ENCODE data around the gene SPINK2.
A peak's percentile ranks its signal among the peaks of the same experiment; 100 is the strongest.

SPINK2 gene

DNA sequence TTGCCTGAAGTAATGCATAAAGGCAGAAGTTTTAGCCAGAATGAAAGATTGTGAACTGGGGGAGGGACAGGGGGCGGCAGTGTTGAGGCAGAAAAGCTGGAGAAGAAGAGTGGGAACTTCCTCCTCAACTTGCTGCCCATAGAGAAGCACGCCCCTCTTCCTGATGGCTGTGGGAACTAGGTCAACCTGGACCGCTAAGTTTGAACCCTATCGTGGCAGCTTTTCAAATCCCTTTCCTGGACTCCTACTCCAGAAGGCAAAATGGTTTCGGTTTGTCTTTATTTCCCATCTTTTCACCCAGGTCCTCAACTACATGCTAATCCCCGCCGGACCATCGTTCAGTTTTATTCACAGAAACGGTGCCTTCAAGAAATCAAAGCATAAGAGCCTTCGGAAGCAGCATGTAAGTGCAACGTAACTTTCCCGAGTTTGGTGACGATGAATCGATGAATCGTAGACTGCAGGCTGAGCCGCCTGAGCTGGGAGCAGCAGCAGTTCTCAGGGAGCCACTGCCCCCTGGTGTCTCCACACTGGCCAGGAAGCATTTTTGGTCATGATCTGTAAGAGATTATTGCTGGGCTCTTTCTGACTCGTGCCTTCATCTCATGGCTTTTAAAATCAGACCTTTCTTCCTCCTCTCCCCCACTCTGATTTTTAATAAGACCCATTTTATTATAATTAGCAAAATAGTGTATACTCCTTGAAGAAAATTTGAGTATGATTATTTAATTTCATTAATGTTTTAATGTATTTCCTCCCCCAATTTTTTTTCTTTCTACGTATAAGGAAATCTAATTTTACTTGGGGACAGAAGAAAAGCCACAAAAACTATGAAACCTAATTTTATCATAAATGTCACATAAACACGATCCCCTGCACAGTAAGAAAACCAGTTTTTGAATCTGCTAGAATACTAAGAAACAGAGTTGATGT is 21.4 kb downstream of the SPINK2 start:
- DNase-seq (ENCODE audit: low spot score): peak; percentile 63

DNA sequence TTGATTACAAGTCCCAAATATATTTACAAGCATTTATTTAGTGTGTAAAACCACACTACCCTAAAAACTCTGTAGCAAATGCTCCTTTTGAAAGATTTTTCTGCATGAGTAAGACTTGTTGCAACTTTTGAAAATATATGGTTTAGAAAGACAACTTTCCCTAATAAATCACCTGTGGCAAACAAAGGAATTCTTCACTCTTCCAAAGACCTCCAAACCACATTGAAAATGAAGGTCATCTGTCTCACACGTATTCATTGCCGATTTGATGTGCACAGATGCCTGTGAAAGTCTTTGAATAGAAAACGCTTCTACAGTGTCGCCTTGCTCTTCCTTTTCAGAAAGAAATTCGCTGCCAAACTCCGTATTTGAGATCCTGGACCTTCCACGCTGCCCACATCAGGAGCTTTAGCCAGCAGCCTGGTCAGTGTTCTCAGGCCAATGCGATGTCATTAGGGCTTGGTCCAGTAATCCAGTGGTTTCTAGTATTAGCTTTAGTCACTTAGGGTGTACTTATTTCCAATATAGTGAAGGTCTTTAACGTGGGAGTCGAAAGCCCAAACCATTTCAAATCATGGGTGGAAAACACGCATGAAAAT is 22.2 kb downstream of the SPINK2 start:
- no peak for DNase-seq (ENCODE audit: low spot score)

DNA sequence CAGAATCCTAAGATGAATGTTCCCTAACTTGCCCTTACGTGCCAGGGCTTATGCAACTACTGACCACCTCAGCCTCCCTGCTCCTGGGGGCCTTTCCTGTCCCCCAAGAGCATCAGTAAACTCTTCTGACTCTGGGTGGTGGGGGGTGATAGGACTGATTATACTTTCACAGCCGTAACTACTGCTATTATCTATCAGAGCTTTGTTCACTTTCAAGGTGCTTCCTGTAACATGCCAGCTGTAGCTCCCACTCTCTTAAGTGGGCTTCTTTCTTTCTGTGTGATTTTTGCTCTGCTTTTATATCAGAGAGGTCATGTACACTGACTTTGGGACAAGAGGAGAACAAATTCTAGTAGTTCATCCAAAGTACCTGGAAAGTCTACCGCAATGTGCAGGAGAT is 25.3 kb downstream of the SPINK2 start:
- no peak for DNase-seq (ENCODE audit: low spot score)

DNA sequence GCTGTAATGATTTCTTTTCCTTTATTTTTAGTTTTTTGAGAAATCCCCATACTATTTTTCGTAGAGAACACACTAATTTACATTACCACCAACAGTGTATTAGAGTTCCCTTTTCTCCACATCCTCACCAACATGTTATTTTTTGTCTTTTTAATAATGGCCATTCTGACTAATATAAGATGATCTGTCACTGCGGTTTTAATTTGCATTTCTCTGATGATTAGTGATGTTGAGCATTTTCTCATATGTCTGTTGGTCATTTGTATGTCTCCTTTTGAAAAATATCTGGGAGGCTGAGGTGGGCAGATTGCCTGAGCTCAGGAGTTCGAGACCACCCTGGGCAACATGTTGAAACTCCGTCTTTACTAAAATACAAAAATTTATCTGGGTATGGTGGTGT is 30.2 kb downstream of the SPINK2 start:
- no peak for DNase-seq (ENCODE audit: low spot score)

DNA sequence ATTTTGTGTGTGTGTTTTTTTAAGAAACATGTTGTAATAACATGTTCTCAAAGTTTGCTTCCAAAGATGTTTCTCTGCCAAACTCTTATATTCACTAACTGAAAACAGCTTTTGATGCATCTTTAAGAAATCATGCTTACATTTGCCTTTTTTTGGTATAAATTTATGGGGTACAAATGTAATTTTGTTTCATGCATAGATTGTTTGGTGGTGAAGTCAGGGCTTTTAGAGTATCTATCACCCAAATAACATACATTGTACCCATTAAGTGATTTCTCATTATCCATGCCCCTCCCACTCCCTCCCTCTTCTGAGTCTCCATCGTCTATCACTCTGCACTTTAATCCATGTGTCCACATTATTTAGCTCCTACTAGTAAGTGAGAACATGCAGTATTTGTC is 30.8 kb downstream of the SPINK2 start:
- no peak for DNase-seq (ENCODE audit: low spot score)

DNA sequence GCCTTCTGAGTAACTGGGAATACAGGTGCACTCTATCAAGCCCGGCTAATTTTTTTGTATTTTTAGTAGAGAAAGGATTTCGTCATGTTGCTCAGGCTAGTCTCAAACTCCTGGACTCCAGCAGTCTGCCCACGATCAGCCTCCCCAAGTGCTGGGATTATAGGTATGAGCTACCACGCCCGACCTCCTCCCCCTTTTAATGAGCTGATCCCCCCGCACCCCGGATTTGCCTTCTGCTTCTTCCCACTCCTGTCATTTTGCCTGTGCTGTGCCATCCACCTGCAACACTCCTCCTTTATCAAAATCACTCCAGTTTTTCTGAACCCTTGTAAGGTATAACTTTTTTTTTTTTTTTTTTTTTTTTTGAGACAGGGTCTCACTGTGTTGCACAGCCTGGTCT is 33.4 kb downstream of the SPINK2 start:
- no peak for DNase-seq (ENCODE audit: low spot score)

DNA sequence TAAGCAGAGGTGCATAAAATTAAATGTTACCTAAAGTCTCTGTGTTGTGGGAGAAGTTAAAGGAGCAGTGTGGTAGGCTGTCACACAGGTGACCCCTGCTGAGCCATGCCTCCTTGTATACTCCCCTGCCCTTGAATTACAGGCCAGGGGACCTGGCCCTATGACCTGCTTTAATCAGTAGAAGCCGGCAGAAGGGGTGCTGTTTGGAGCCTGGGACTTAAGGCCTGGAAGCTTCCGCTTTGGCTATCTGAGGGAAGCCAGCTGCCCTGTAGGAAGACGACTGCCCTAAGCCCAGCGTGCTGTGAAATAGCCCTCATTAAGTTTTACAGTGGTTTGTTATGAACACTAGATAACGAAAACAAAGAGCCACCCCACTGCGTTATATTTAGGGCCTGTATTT is 34.1 kb downstream of the SPINK2 start:
- DNase-seq (ENCODE audit: low spot score): no peak

DNA sequence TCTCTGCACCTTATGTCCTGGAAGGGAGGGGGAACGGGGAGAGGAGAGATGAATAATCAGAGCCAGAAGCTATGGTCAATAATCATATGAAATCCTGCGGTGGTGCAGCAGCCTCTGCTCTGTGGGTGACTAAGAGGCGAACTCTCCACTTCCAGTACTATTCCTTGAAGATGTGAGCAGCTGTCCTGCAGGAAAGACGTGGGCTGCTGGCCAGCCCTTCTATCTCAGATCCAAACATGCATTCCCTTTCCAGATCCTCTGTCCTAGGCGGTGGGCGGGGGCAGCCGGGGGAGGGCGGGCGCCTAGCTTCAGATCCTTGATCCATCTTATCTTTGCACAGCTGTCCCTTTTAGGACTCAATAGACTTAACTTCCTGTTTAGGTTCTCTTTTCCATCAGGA is 34.5 kb downstream of the SPINK2 start:
- DNase-seq (ENCODE audit: low spot score): peak; percentile 23

DNA sequence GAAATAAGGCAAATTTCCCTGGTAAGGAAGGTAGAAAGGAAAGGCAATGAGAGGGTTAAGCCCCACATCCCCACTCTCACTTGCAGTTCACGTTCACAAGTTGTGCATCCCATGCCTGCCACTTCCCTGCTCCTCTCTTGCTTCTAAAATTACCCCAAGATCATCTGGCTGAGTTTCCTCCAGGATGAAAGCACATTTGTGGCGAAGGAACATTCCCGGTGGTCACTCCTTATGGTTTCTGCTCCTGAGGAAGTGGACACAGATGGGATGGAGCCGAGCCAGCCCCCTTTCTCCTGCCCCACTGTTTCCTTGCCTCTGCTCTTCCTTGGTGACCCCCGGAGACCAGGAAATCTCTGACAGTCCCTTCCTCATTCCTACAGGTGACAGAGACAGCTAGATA is 37.5 kb downstream of the SPINK2 start:
- DNase-seq (ENCODE audit: low spot score): no peak

DNA sequence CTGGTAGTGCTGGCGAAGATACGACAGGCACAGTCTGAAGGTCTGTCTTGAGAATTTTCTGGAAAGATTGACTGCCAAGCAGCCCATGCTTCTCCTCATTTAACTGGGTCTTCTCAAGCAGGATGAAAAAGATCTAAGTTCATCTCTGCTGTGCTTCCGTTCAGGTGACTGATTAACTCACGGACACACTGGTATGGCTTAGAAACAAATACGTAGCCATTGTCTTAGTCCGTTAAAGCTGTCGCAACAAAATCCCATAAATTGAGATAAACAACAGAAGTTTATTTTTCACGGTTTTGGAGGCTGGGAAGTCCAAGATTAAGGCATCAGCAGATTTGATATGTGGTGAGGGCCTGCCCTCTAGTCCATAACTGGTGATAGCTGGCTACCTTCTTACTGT is 39.5 kb downstream of the SPINK2 start:
- DNase-seq (ENCODE audit: low spot score): no peak

DNA sequence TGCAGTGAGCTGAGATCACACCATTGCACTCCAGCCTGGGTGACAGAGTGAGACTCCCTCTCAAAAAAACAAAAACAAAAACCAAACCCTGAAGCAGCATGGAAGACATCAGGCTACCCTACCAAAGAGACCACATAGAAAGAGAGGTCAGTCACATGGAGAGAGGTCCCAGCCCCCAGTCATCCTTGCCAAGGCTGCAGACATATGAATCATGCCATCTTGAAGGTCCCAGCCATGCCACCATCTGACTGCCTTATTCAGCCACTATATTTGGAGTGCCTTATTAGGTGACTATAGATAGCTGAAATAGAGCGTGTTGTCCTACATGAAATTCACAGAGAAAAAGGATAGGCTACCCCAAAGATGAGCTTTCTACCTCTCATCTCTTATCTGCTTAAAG is 48.2 kb downstream of the SPINK2 start:
- DNase-seq (ENCODE audit: low spot score): no peak

DNA sequence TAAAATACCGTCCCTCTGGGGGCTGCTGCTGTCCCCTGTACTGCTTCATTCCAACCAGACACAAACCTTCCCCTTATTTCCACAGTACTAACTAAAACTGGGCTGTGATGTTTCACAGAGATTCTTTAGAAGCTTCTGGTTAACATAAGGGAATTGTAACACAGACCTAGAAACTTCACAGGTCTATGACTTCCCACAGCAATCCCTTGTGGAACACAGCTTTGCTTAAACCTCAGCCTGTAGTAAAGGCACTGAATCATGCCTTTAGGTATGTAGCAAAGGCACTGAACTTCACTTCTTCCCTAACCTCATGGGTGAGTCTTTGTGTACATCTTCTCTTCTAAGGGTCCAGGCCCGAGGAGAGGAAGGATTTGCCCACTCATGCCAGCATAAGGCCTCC is 49.4 kb downstream of the SPINK2 start:
- no peak for DNase-seq (ENCODE audit: low spot score)

DNA sequence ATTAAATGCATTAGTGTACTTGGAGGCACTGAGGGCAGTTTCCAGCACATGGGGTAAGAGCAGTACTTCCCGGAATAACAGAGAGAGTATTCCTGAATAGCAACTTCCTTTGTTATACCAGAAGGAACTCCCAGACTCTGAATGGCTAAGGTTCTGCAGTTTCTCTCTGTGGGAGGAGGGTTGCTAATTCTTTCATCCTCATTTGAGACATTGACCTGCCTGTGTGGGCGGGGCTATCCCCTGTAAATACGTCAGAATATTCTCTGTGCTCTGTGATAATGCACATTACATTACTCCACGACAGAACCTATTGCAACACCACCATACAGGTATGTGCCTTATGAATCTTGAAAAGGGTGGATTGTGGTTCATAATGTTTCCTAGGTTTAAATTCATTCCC is 52.7 kb downstream of the SPINK2 start:
- DNase-seq (ENCODE audit: low spot score): no peak

DNA sequence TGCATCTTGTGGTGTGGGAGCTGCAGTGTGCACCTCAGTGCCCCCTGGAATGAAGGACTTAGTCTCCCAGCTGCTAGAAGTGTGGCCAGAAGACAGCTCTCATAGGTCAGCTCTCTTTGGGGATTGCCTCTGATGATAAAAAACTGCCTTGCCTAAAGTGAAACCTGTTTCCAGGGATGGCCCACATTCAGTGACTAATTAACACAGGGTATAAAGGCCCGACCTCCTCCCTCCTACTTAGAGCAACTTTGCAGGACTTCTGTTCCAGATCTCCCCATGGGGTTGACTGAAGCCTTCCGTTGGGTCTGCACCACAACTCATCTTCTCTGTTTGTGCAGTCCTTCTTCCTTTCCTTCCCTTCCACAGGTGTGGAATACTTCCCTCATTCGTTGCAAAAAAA is 53.2 kb downstream of the SPINK2 start:
- no peak for DNase-seq (ENCODE audit: low spot score)

DNA sequence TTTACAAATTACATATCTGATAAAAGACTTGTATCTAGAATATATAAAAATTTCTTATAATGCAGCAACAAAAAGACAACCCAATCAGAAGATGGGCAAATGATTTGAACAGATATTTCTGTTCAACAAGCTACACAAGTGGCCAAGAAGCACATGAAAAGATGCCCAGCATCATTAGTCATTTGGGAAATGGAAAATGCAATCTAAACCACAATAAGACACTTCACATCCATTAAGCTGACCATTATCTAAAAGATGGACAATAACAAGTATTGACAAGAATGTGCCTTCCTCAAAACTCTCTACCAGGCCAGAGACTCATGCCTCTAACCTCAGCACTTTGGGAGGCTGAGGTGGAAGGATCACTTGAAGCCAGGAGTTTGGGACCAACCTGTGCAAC is 53.9 kb downstream of the SPINK2 start:
- DNase-seq (ENCODE audit: low spot score): no peak

DNA sequence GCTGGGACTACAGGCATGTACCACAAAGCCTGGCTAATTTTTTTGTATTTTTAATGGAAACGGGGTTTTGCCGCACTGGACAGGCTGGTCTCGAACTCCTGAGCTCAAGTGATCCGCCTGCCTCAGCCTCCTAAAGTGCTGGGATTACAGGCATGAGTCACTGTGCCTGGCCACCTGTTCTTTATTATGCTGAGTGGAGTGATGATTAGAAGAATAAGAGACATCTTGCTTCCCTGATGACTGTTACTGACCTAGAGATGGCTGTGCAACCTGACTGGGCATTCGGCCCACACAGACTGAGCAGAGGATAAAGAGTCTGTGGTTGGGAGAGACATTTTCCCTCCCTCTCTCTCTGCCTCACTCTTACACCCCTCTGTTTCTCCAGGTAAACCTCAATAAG is 56.7 kb downstream of the SPINK2 start:
- DNase-seq (ENCODE audit: low spot score): no peak

DNA sequence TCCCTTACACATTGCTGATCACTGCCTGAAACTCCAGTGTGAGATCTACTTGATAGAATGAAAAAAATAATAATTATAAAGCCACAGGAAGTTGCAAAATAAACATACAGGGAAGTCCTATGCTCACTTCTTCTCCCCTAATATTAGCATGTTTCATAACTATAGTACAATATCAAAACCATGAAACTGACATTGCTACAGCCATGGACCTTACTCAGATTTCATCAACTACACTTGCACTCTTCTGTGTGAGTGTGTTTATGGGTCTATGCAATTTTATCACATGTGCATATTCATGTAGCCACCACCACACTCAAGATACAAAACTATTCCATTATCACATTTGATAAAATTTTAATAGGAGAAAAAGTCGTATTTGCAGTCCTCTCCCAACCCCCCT is 57.3 kb downstream of the SPINK2 start:
- DNase-seq (ENCODE audit: low spot score): no peak

DNA sequence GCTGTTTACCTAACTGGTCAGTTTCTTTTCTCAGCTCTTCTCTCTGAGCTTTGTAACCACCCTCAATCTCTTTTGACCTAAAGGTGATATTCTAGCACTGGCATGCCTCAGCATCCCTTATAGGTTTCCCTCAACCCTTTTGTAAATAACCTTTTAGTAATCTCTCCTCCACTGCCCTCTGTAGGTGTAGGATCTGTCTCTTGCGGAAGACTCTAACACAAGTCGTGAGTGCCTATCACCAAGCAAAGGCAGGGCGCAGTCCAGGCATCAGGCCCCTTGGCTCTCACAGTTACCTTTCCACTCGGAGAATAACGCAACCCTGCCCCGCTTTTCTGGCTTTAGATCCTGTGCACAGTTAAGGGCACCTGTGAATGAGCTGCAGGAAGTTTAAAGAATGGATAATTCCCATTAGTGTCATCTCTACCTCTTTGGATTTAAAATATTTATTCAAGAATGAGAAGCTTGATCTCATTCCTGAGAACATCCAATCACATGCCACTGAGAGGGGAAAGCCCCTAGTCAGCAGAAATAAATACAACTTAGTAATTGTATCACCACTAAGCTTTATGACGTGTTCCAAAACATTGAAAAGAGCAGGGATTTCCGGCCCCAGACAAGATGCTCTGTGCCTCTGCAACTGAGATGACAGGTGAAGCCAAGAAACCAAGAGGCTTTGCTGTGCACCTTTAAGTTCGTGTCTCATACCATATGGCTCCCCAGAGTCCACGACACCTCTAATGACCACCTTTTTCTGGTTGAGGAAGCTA is 58.8 kb downstream of the SPINK2 start:
- DNase-seq (ENCODE audit: low spot score): no peak

DNA sequence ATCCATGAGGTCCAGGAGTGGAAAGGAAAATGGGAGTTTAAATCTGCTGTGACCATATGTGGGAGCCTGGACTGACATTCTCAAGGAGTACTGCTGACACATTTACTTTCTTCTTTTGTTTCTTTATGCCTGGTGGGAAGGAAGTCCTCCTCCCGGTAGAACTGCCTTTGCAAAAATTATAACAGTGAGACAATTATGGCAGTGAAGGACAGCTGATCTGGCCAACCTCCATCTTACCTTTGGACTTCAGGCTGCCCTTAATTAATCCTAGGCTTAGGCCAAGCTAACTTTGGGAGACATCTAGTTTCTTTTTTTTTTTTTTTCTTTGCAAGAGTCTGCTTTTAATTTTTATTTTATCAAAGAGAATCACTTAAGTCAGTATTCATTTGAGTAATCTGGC is 61.3 kb downstream of the SPINK2 start:
- no peak for DNase-seq (ENCODE audit: low spot score)

All from COLO829 (cell line).